Activated T-cell treated with anti-CD3 and anti-CD28 coated beads for 1 hour (primary cell): ENCODE measurements around the gene DDC.
"Not testable (repeated sequence)": the region's sequence is repeated elsewhere in the genome, so short reads cannot be mapped to it uniquely, and the experiment has no call there.

Experiments used
- DNase-seq: peaks from one replicate; pipeline ENCODE4 v3.0.0-alpha.2; 2020; ENCODE audit warnings: low read depth

Gene DDC

GRCh38 chr7:50554431-50555322 lies 10.5 kb downstream of the DDC start:
- DNase-seq = no peak

GRCh38 chr7:50553973-50554372 lies 11.2 kb downstream of the DDC start:
- DNase-seq = no peak

GRCh38 chr7:50552921-50553320 lies 12.3 kb downstream of the DDC start:
- DNase-seq = no peak

GRCh38 chr7:50552139-50552538 lies 13.1 kb downstream of the DDC start:
- no peak for DNase-seq

- not testable (repeated sequence) for DNase-seq
Observed at GRCh38 chr7:50545613-50546012, 19.6 kb downstream of the DDC start.

- no peak for DNase-seq
Observed at GRCh38 chr7:50544992-50545391, 20.2 kb downstream of the DDC start.

GRCh38 chr7:50543776-50544442 lies 21.3 kb downstream of the DDC start:
- no peak for DNase-seq

- DNase-seq = no peak
Observed at GRCh38 chr7:50542132-50542531, 23.1 kb downstream of the DDC start.

- no peak for DNase-seq
Observed at GRCh38 chr7:50540785-50541579, 24.2 kb downstream of the DDC start.

GRCh38 chr7:50539725-50540124 lies 25.5 kb downstream of the DDC start:
- no peak for DNase-seq

- DNase-seq = no peak
Observed at GRCh38 chr7:50538478-50538877, 26.7 kb downstream of the DDC start.

GRCh38 chr7:50537417-50537816 lies 27.8 kb downstream of the DDC start:
- no peak for DNase-seq

- DNase-seq = not testable (repeated sequence)
Observed at GRCh38 chr7:50535291-50535711, 29.9 kb downstream of the DDC start.

GRCh38 chr7:50534690-50535290 lies 30.4 kb downstream of the DDC start:
- DNase-seq = no peak

GRCh38 chr7:50533866-50534265 lies 31.3 kb downstream of the DDC start:
- no peak for DNase-seq

- no peak for DNase-seq
Observed at GRCh38 chr7:50531928-50532327, 33.3 kb downstream of the DDC start.

- no peak for DNase-seq
Observed at GRCh38 chr7:50531401-50531911, 33.7 kb downstream of the DDC start.

GRCh38 chr7:50530766-50531165 lies 34.4 kb downstream of the DDC start:
- no peak for DNase-seq

- DNase-seq = no peak
Observed at GRCh38 chr7:50529093-50529862, 35.9 kb downstream of the DDC start.

- DNase-seq = no peak
Observed at GRCh38 chr7:50528266-50529092, 36.7 kb downstream of the DDC start.
